Cardiac fibroblast (primary cell): Measurements from ENCODE around the gene AGK.
"Not testable (repeated sequence)": the region's sequence is repeated elsewhere in the genome, so short reads cannot be mapped to it uniquely, and the experiment has no call there.

Experiments
- DNase-seq, 2 donors: peaks; one replicate each; pipeline versions ENCODE4 v3.0.0 to v3.0.0-alpha.2; 2010; ENCODE audit warnings: low read depth in 2 of 2
- H3K4me3 ChIP-seq, 2 donors: replicated peaks in 1 of 2; 1 replicate in 1 of 2; 2 replicates in 1 of 2; pipeline ENCODE4 v1.5.1; 2011; ENCODE audit warnings: low read depth in 2 of 2, low read length in 2 of 2, mild to moderate bottlenecking in 2 of 2, moderate library complexity in 1 of 2
- CTCF ChIP-seq: IDR thresholded peaks from one replicate; pipeline ENCODE4 v1.5.1; 2011; ENCODE audit warnings: low read depth, mild to moderate bottlenecking, low read length, inconsistent platforms

AGK gene

GRCh38 chr7:141685285-141686023 lies 134.2 kb downstream of the AGK start:
- no peak overlapping the region for H3K4me3 ChIP-seq
- no peak for TF ChIP-seq CTCF
- no peak for DNase-seq

- TF ChIP-seq CTCF = no peak
- DNase-seq = no peak
- no peak overlapping the region for H3K4me3 ChIP-seq
Measured at GRCh38 chr7:141686074-141686473, 134.9 kb downstream of the AGK start.

- no peak overlapping the region for H3K4me3 ChIP-seq
- TF ChIP-seq CTCF = no peak
- DNase-seq = no peak
Measured at GRCh38 chr7:141686670-141687069, 135.5 kb downstream of the AGK start.

GRCh38 chr7:141688043-141688442 lies 136.8 kb downstream of the AGK start:
- no peak for TF ChIP-seq CTCF
- no peak for DNase-seq
- H3K4me3 ChIP-seq = no peak overlapping the region

- not testable (repeated sequence) for DNase-seq, H3K4me3 ChIP-seq
Measured at GRCh38 chr7:141689072-141689825, 138.0 kb downstream of the AGK start.

GRCh38 chr7:141691540-141691939 lies 140.3 kb downstream of the AGK start:
- H3K4me3 ChIP-seq = no peak overlapping the region
- no peak for TF ChIP-seq CTCF

GRCh38 chr7:141691961-141692360 lies 140.8 kb downstream of the AGK start:
- DNase-seq = no peak
- no peak for TF ChIP-seq CTCF
- H3K4me3 ChIP-seq = no peak overlapping the region

More at GRCh38 chr7:141691540-141691939, 140.3 kb downstream of the AGK start:
- DNase-seq = no peak
